NCI-H345 treated with DMSO at 0.1 percent for 48 hours (cell line): ENCODE measurements around the gene ZNF581.

ENCODE experiments used
- DNase-seq: peaks from one replicate; lab custom pipeline; 2025; ENCODE audit not compliant: unreplicated experiment; lab: John Stamatoyannopoulos, UW

ZNF581 gene

GRCh38 chr19:55625004-55625326 lies 18.5 kb upstream of the ZNF581 start:
- no peak for DNase-seq

- no peak for DNase-seq
Measured at GRCh38 chr19:55626350-55626749, 17.1 kb upstream of the ZNF581 start.

GRCh38 chr19:55632463-55632834 lies 11.0 kb upstream of the ZNF581 start:
- DNase-seq, result peak; percentile 60

- no peak for DNase-seq
Measured at GRCh38 chr19:55633861-55634260, 9.6 kb upstream of the ZNF581 start.

- DNase-seq, result no peak
Measured at GRCh38 chr19:55635334-55635717, 8.1 kb upstream of the ZNF581 start.

GRCh38 chr19:55635856-55636440 lies 7.5 kb upstream of the ZNF581 start:
- DNase-seq, result no peak

GRCh38 chr19:55636723-55637122 lies 6.7 kb upstream of the ZNF581 start:
- DNase-seq, result no peak

GRCh38 chr19:55637534-55637933 lies 5.9 kb upstream of the ZNF581 start:
- DNase-seq, result no peak

- no peak for DNase-seq
Measured at GRCh38 chr19:55638864-55639359, 4.5 kb upstream of the ZNF581 start.

GRCh38 chr19:55640043-55640576 lies 3.3 kb upstream of the ZNF581 start:
- DNase-seq, result peak; percentile 12

GRCh38 chr19:55640577-55641425 lies 2.6 kb upstream of the ZNF581 start, which contains the start of gene ZNF580:
ZNF580 (plus strand) TSS chr19:55641002; CDS start chr19:55642509, 1,507 bp downstream.
- DNase-seq, result no peak

GRCh38 chr19:55641426-55642152 lies 1.9 kb upstream of the ZNF581 start:
- DNase-seq, result no peak

- no peak for DNase-seq
Measured at GRCh38 chr19:55642153-55643002, 1.1 kb upstream of the ZNF581 start.

- no peak for DNase-seq
Measured at GRCh38 chr19:55643887-55644176, 383 bp downstream of the ZNF581 start.

GRCh38 chr19:55644191-55644833 lies 863 bp downstream of the ZNF581 start:
- no peak for DNase-seq

GRCh38 chr19:55644842-55645511 lies 1.5 kb downstream of the ZNF581 start:
- DNase-seq, result no peak

GRCh38 chr19:55645512-55645881 lies 2.0 kb downstream of the ZNF581 start:
- DNase-seq, result no peak

GRCh38 chr19:55646889-55647731 lies 3.7 kb downstream of the ZNF581 start:
- DNase-seq, result no peak
